NCI-H2171 (cell line): ENCODE data around the gene SLC35F1.
A peak's percentile ranks its signal among the peaks of the same experiment; 100 is the strongest.
"Not testable (repeated sequence)": the region's sequence is repeated elsewhere in the genome, so short reads cannot be mapped to it uniquely, and the experiment has no call there.

ENCODE experiments used
- DNase-seq: peaks from one replicate; lab custom pipeline; 2025; lab: John Stamatoyannopoulos, UW

The SLC35F1 gene

DNA sequence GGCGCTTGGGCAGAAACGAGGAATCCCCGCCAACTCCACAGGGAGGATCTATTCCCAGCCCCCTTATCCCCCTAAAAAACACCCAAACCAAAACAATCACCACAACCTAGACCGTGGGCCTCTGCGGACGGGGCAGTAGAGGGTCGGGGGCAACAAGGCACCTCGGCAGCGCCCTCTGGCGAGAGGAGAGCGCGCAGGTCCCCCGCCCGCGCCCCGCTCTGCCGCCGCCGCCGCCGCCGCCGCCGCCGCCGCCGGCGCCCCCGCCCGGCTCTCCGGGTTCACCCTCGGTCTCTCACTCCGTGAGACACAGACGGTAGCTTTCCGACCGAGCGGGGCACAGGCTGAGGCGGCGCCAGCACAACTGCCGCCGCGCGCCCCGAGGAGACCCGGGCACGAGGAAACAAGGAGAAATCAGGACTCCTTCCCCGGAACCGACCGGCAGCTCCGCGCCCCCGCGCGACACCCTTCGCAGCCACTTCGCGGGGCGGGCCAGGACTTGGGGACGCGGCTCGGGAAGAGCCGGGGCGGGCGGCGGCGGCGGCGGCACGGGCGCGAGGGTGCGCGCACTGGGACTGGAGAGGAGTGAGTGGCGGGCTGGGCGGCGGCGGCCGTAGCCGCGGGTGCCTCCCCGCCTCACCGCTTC is at the start of gene SLC35F1:
Gene SLC35F1 (plus strand): TSS at position 307 of the 643 bp plus-strand sequence.
- peak; percentile 31 for DNase-seq

DNA sequence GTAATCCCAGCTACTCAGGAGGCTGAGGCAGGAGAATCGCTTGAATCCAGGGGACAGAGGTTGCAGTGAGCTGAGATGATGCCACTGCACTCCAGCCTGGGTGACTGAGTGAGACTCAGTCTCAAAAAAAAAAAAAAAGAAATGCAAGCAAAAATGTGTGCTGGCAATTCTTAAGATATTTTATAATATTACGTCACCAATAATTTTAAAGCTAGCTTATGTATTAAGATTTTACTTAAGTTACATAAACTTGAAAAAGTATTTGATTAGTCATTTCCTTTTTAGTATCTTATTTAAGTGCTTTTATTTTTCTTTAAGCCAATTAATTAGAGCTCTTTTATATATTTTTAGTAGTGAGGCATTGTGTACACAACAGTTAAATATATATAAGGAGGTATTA is 48.5 kb upstream of the SLC35F1 start:
- DNase-seq: not testable (repeated sequence)

DNA sequence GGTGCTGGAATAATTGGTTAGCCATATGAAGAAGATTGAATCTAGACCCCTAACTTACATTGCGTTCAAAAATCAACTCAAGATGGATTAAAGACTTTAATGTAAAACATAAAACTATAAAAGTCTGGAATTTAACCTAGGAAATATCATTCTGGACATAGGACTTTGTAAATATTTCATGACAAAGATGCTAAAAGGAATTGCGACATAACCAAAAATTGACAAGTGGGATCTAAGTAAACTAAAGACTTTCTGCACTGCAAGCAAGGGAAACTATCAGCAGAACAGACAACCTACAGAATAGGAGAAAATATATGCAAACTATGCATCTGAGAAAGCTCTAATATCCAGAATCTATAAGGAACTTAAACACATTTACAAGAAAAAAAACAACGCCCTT is 45.5 kb upstream of the SLC35F1 start:
- no peak for DNase-seq

GRCh38 chr6:117866561-117866960 is 40.5 kb upstream of the SLC35F1 start:
- no peak for DNase-seq

DNA sequence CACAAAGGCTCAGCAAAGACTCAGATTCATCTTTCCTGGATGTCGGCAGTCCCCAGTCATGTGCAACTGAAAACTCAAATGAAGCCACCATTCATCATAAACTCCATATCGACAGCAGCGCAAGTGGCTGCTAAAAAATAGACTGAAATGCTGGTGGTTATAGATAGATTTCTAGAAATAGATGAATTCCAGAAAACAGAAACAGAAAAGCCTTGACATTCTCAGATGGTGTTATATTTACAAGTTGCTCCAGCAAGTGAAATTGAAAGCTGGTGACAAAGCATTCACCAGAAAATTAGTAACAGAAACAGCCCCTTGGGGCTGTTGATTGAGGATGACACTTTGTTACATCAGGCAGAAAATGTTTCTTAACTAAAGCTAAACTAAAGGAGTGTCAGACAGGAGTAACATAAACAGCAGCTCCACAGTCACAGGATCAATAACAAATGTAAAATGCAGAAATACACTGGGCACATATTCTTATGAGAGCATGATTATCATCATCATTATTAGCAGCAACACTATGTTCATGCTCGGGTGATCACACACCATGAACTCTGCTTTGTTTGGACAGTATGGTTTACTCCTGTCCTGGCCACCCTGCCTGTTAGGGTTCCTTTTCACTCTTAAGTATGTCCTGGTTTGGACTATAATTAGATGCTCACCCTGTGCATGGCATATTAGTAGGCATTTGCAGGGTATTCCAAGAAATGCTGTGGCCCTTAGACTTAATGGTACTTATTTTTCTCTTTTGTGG is 36.4 kb upstream of the SLC35F1 start:
- no peak for DNase-seq

DNA sequence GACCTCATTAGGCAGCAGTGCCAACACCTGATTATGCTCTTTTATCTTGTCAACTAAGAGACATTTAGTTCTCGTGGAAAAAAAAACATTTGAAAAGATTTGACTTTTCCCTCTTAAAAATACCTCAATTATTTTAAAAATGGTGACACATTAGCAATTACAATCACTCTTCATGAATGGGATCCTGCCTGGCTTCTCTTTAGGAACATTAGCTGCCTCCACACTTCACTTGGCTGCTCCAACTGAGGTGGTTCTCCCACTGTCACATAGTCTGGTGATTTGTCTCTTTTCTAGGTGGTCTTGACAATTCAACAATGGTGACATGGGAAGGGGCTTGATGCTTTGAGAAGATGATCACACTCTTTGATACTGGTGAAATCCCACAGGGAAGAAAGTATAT is 26.2 kb upstream of the SLC35F1 start:
- no peak for DNase-seq

GRCh38 chr6:117890172-117890571 is 16.9 kb upstream of the SLC35F1 start:
- no peak for DNase-seq

GRCh38 chr6:117906507-117906957 is 532 bp upstream of the SLC35F1 start:
- DNase-seq: no peak

- no peak for DNase-seq
Measured at GRCh38 chr6:117907601-117908245, 659 bp downstream of the SLC35F1 start.

DNA sequence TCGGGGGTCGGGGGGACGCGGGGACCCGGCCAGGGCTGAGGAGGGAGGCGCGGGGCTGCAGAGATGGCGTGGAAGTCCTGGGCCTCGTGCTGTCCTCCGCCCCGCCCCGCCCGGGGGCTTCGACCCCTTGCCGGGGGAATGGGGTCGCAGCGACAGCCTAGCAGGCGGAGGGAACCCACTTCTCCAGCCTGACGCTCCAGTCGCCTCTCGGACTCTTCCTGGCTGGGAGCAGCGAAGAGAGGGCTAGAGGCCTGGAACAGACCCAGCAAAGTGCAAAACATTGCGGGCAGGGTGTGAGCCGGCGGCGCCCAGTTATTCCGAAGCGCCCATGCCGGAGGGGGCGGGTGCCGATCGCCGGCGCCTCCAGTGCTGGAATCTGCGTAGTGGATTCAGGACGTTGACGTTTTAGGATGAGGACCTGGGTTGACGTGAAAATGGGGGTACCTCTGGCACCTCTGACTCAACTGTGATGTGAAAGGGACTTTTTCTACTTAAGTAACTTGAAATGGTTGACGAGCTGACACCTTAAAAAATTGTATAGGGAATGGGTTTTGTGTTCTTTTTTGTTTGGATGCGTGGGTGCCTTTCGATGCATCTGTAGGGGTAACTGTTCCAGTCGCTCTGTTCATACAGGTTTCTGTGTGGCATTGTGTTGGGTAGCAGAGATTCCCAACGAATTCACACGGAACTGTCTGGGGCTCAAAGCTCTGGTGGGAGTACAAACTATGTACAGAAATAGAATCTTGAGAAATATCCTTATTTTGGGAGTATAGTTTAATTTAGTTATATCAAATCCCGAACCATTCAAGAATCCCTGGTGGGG is 1.4 kb downstream of the SLC35F1 start:
- DNase-seq: no peak

DNA sequence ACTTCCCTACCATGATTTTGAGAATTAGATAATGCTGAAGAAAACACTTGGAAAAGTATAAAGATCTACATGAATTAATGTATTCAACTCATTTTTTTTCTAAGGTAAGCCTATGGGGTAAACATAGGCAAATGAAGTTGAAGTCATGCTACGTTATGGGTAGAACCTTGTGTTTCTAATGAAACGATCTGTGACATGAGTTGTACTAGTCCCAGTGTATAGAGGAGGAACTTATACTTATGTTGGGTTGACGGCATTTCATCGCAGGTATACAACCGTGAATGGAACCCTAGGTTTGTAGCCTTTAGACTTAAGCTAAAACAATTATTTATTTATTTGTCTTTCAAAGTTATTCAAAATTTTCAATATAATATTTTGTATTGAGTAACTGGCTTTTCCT is 2.6 kb downstream of the SLC35F1 start:
- DNase-seq: no peak

GRCh38 chr6:117910549-117910948 is 3.5 kb downstream of the SLC35F1 start:
- no peak for DNase-seq

DNA sequence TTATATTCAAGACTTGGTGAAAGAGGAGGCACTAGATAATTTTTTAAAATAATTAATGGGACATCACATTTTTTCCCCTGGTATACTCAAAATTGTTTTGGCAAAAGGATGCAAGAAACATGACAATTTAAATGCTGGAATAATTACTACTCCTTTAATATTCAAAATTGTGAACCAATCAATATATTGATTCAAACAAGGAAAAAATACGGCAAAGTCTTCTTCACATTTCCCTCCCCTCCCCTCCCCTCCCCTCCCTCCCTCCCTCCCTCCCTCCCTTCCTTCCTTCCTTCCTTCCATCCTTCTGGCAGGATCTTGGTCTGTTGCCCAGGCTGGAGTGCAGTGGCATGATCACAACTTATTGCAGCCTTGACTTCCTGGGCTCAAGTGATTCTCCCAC is 4.1 kb downstream of the SLC35F1 start:
- no peak for DNase-seq

- DNase-seq: no peak
Measured at GRCh38 chr6:117911660-117912059, 4.6 kb downstream of the SLC35F1 start.

GRCh38 chr6:117915846-117916245 is 8.8 kb downstream of the SLC35F1 start:
- DNase-seq: no peak

GRCh38 chr6:117916483-117916882 is 9.4 kb downstream of the SLC35F1 start:
- no peak for DNase-seq

DNA sequence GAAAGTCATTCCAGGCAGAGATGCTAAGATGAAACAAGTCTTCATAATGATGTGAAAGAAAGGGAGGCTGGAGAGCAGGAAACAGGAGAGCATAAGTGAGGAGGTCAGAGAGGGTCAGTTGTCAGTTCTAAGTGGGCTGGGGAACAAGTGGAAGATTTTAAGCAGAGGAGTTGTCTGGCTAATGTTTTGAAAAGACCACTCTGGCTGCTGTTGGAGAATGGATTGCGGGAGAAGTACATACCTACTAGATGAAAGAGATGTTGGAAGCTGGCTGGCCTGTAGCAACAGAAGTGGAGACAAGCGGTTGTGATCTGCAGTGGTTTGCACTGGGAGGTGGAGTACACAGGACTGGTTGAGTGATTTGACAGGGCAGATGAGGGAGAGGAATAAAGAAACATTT is 10.1 kb downstream of the SLC35F1 start:
- DNase-seq: no peak

DNA sequence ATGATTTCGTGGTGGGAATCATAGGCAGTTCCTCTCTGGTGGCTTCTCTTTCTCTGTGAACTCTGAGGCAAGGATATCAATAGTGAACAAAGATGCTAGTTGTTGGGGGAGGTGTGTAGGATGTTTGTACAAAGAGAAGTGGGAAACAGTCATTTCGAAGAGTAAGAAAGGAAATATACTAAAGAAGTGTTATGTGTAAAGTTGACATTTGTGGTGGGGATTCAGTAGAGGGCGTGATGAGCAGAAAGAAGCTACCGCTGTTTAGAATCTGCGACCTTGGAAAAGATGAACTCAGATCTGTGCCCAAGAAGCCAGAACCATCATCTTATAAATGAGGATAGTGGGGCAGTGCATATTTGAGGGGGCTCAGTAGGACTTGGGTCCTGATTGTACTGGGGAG is 11.4 kb downstream of the SLC35F1 start:
- no peak for DNase-seq

DNA sequence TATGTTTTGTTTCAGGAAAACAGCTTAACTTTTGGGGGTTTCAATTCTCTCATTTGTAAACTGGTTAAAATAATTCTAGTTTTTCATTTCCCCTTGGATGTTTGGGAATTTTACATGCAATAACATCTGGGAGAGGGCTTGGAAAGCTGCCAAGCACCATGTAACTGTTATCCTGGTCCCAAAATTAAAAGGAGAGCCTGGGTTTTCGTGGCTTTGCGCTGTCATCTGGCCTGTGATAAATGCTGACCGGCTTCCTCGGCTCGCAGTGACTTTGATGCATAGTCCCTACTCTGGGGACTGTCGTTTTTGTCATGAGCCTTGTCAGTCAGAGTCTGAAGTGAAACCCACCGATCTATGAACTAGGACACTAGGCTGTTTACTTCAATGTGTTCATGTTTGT is 12.2 kb downstream of the SLC35F1 start:
- no peak for DNase-seq

GRCh38 chr6:117919775-117920729 is 13.0 kb downstream of the SLC35F1 start:
- no peak for DNase-seq

DNA sequence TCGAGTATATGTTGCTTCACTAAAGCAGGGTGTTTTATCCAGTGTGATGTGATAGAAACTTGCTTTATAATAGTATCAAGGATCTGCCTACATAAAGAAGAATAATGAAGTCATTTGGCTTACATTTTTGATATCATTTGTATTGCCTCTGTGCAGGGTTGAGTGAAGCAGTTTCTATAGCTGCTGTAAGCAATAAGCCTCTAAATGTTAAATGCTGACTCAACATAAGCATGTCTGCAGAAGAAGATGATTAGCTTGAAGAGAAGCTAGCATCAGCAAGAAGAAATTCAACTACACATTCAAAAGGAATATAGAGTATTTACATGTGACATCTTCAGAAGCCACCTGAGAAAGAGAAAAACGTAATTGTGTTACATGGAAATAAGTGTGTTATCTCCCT is 17.6 kb downstream of the SLC35F1 start:
- no peak for DNase-seq
